Skeletal muscle satellite cell (primary cell): ENCODE data around the gene ELOVL4.
A peak's percentile ranks its signal among the peaks of the same experiment; 100 is the strongest.

ENCODE experiments used
- H3K27me3 ChIP-seq: 2 replicates; pipeline ENCODE4 v1.7.0; 2013; ENCODE audit warnings: low read length; ENCODE audit not compliant: control insufficient read depth, insufficient read depth
- H3K36me3 ChIP-seq: 2 replicates; pipeline ENCODE4 v1.7.0; 2013; ENCODE audit warnings: mild to moderate bottlenecking, control low read depth, low read length; ENCODE audit not compliant: insufficient read depth
- H3K4me1 ChIP-seq: 2 replicates; pipeline ENCODE4 v1.7.0; 2013; ENCODE audit warnings: low read length; ENCODE audit not compliant: control insufficient read depth, insufficient read depth
- H3K4me2 ChIP-seq: 2 replicates; pipeline ENCODE4 v1.7.0; 2013; ENCODE audit warnings: mild to moderate bottlenecking, low read length
- H3K4me3 ChIP-seq: 2 replicates; pipeline ENCODE4 v1.7.0; 2013; ENCODE audit warnings: low read length
- H3K9ac ChIP-seq: 2 replicates; pipeline ENCODE4 v1.7.0; 2013; ENCODE audit warnings: mild to moderate bottlenecking, low read depth, low read length, moderate library complexity
- H3K9me3 ChIP-seq: replicated peaks from 2 replicates; pipeline ENCODE4 v1.7.0; 2013; ENCODE audit warnings: mild to moderate bottlenecking, control low read depth, low read length

ELOVL4 gene

DNA sequence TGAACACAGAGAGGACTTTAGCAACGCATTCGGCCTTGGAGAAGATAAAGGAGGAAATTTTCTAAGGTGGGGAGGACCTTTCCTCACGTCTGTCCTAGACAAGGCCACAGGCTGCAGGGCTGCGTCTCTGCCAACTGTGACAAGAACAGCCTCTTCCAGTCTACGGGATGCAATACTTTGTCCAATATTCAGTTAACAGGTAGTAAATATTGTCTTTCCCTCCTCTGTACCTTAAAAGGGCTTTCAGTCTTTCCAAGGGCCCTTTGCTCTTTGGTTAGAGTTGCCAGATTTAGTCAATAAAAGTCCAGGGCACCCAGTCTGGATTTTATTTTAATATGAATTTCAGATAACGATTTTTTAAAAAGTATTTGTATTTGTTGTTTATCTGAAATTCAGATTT lies 78.2 kb downstream of the ELOVL4 start:
- Histone ChIP-seq H3K4me1 (peaks cover 8% of the 10 kb centered on the region), H3K4me3 (no peak overlapping the region), H3K9ac (no peak overlapping the region), H3K9me3 (no peaks in the 10 kb centered on the region), H3K36me3 (no peaks in the 10 kb centered on the region), H3K4me2 (peak overlapping the region; percentile 82), H3K27me3 (peaks cover 10% of the 10 kb centered on the region)

DNA sequence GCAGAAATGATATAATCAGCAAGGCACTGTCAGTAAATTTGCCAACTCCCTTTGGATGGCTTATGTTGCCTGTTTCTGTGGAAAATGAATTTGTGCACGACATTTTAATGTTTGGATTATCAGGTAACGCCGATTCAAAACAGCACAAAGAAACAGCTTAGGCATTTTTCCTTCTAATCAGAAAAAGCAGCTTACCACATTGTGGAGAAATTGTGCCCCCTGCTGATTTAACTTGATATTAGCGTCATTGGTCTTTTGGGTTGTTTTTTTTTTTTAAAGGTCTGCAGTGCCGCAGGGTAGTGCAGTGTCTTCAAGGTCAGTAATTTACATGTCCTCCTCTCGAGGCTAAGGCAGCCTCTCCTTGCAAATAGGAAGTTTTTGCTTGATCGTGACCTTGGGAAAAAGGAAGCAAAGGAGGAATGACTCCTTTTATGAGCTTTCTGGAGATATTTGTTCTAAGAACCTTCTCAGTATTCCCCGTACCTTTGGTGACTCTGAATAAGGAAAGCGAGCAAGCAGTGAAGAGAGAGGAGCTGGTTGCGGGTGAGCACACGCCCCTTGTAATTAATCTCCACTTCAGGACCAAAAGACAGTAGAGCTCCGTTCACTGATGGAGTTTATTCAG lies 79.1 kb downstream of the ELOVL4 start:
- Histone ChIP-seq H3K27me3 (peaks cover 12% of the 10 kb centered on the region), H3K4me1 (peaks cover 8% of the 10 kb centered on the region), H3K9ac (peak overlapping the region; percentile 50), H3K4me3 (peak overlapping the region; percentile 62), H3K36me3 (no peaks in the 10 kb centered on the region), H3K9me3 (no peaks in the 10 kb centered on the region), H3K4me2 (peak overlapping the region; percentile 89)
